OCI-LY7 (cell line): ENCODE measurements around the gene AMZ2. TPM values are rescaled to one million over a fixed set of nuclear protein-coding genes. Genes with fewer than 3 reads are reported as not detected.
A peak's percentile ranks its signal among the peaks of the same experiment; 100 is the strongest.
"Not testable (repeated sequence)": the region's sequence is repeated elsewhere in the genome, so short reads cannot be mapped to it uniquely, and the experiment has no call there.

ENCODE experiments used
- BruUV-seq: library from RNA; stranded (reverse); fragments of 400-500 nt; replicated peaks from 2 replicates; lab custom pipeline; 2021; lab: Mats Ljungman, UMichigan
- CTCF ChIA-PET: fragments of 300-600 bp; sonication (Branson Sonifier 250); formaldehyde crosslinking; loops from one replicate; lab custom pipeline; 2022; ENCODE audit warnings: antibody characterized with exemption; ENCODE audit not compliant: unreplicated experiment; lab: Charles Lee
- POLR2A ChIA-PET: fragments of 300-600 bp; sonication (Branson Sonifier 250); formaldehyde crosslinking; loops from one replicate; lab custom pipeline; 2022; ENCODE audit warnings: antibody characterized with exemption; lab: Charles Lee
- DNase-seq: peaks from one replicate; pipeline ENCODE4 v3.0.0-alpha.2; 2015; ENCODE audit warnings: low spot score
- H2AFZ ChIP-seq: fragments of 200-600 bp; sonication (generic), shearing (Covaris generic); 2 replicates; pipeline ENCODE4 v1.6.1; 2014; ENCODE audit warnings: mild to moderate bottlenecking, antibody characterized with exemption, low read length, moderate library complexity
- H3K27ac ChIP-seq: fragments of 200-600 bp; sonication (generic); 2 replicates; pipeline ENCODE4 v1.5.1; 2014; ENCODE audit warnings: mixed run types, low read depth, mild to moderate bottlenecking, moderate library complexity, low read length, inconsistent platforms; ENCODE audit not compliant: poor library complexity, severe bottlenecking
- H3K36me3 ChIP-seq: fragments of 200-600 bp; sonication (generic); 2 replicates; pipeline ENCODE4 v1.6.1; 2014; ENCODE audit warnings: mild to moderate bottlenecking, antibody characterized with exemption, low read length, moderate library complexity, mixed read lengths; ENCODE audit not compliant: insufficient read depth
- H3K4me1 ChIP-seq: fragments of 200-600 bp; sonication (generic); 2 replicates; pipeline ENCODE4 v1.5.1; 2014; ENCODE audit warnings: mild to moderate bottlenecking, low read length; ENCODE audit not compliant: insufficient read depth, poor library complexity, severe bottlenecking
- H3K4me2 ChIP-seq: fragments of 200-600 bp; sonication (generic); 2 replicates; pipeline ENCODE4 v1.6.1; 2014; ENCODE audit warnings: mild to moderate bottlenecking, low read length
- H3K4me3 ChIP-seq: fragments of 200-600 bp; sonication (generic); 2 replicates; pipeline ENCODE4 v1.5.1; 2014; ENCODE audit warnings: mild to moderate bottlenecking, low read depth, low read length; ENCODE audit not compliant: poor library complexity, severe bottlenecking
- H3K79me2 ChIP-seq: fragments of 200-600 bp; sonication (generic); 2 replicates; pipeline ENCODE4 v1.6.1; 2016; ENCODE audit warnings: low read depth, mild to moderate bottlenecking, low read length, moderate library complexity, mixed read lengths; ENCODE audit not compliant: insufficient read depth
- H3K9me2 ChIP-seq: fragments of 200-600 bp; sonication (generic); 2 replicates; pipeline ENCODE4 v1.6.1; 2016; ENCODE audit warnings: mild to moderate bottlenecking, low read length, mixed read lengths; ENCODE audit not compliant: insufficient read depth
- H3K9me3 ChIP-seq: fragments of 200-600 bp; sonication (generic); 2 replicates; pipeline ENCODE4 v1.6.1; 2014; ENCODE audit warnings: mild to moderate bottlenecking, mixed run types, low read length, mixed read lengths
- H4K20me1 ChIP-seq: fragments of 200-600 bp; sonication (generic); 2 replicates; pipeline ENCODE4 v1.6.1; 2014; ENCODE audit warnings: mild to moderate bottlenecking, antibody characterized with exemption, low read length, moderate library complexity, mixed read lengths; ENCODE audit not compliant: insufficient read depth
- EZH2phosphoT487 ChIP-seq: fragments of 200-600 bp; sonication (generic); IDR thresholded peaks from 2 replicates; pipeline ENCODE4 v1.6.1; 2018; ENCODE audit warnings: low read depth, borderline replicate concordance, mild to moderate bottlenecking, mixed run types, antibody characterized with exemption, low read length, moderate library complexity, mixed read lengths
- intact Hi-C: fragments of 100-400 bp; cut with micrococcal nuclease; formaldehyde crosslinking; loops from one replicate; pipeline ENCODE4 v1.10.0; 2022; ENCODE audit not compliant: unreplicated experiment
- total RNA-seq, 2 experiments: library from RNA; depleted of rRNA in 1 of 2; stranded (reverse); fragments of >200 nt in 1 of 2; shearing (Covaris generic) in 1 of 2; gene quantifications; 2 replicates each; pipeline ENCODE4 v1.2.3, GENCODE V29; 2014 to 2022
- TF ChIP-seq, protein P1 (sequence below): fragments of 200-600 bp; sonication (generic); conservative IDR thresholded peaks from 2 replicates; pipeline ENCODE4 v1.5.1; 2014; ENCODE audit warnings: mild to moderate bottlenecking, antibody characterized with exemption, low read length, moderate library complexity, mixed read lengths

AMZ2 gene
- total RNA-seq, 2 experiments from 2014 or later = 117 to 248 TPM

DNA sequence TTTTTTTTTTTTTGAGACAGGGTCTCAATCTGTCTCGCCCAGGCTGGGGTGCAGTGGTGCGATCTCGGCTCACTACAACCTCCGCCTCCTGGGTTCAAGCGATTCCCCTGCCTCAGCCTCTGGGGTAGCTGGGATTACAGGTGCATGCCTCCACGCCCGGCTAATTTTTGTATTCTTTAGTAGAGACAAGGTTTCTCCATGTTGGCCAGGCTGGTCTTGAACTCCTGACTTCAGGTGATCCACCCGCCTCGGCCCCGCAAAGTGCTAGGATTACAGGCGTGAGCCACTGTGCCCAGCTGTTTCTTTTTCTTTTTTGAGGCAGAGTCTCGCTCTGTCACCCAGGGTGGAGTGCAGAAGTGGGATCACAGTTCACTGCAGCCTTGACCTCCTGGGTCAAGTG lies 27.1 kb upstream of the AMZ2 start:
- intact Hi-C loops, H4K20me1 ChIP-seq, H2AFZ ChIP-seq, H3K4me3 ChIP-seq, BruUV-seq, H3K9me3 ChIP-seq, H3K9me2 ChIP-seq, DNase-seq, CTCF ChIA-PET: not testable (repeated sequence)
- POLR2A ChIA-PET = interaction anchor here (1.0 to 11.2 kb wide), 5 partner anchors 8 to 150 kb away, joined by 3 to 154 read pairs (median 4); no protein-coding TSS in a partner anchor
- Histone ChIP-seq H3K36me3 (peaks cover 71% of the 10 kb centered on the region), H3K4me1 (peaks cover 85% of the 10 kb centered on the region), H3K4me2 (peak overlapping the region; percentile 34; the same call in 1 of the 2 replicates), H3K27ac (peak overlapping the region; percentile 45), H3K79me2 (peaks cover 91% of the 10 kb centered on the region)

DNA sequence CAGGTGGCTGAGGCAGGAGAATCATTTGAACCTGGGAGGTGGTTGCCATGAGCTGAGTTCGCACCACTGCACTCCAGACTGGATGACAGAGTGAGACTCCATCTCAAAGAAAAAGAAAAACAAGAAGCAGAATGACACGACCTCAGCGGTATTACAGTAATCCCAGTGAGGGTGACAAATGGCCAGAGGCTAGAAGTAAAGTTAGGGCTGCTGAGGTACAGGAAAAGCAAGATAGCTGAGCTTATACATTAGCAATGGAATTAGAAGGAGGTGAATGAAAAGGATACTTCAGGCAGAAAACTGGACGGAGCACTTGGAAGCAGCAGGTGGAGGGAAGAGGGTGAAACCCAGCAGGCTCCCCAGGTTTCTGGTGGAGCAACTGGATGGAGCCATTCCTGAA lies 26.1 kb upstream of the AMZ2 start:
- Histone ChIP-seq H3K4me3 (no peak overlapping the region), H3K27ac (peak overlapping the region; percentile 39), H2AFZ (no peak overlapping the region), H3K79me2 (peaks cover 87% of the 10 kb centered on the region), H3K4me1 (peaks cover 85% of the 10 kb centered on the region), H3K4me2 (peak overlapping the region; percentile 21; the same call in 1 of the 2 replicates), H3K36me3 (peaks cover 69% of the 10 kb centered on the region), H4K20me1 (no peaks in the 10 kb centered on the region), H3K9me2 (no peaks in the 10 kb centered on the region), H3K9me3 (no peaks in the 10 kb centered on the region)
- TF ChIP-seq EZH2phosphoT487 = no peak
- TF ChIP-seq, protein P1, sequence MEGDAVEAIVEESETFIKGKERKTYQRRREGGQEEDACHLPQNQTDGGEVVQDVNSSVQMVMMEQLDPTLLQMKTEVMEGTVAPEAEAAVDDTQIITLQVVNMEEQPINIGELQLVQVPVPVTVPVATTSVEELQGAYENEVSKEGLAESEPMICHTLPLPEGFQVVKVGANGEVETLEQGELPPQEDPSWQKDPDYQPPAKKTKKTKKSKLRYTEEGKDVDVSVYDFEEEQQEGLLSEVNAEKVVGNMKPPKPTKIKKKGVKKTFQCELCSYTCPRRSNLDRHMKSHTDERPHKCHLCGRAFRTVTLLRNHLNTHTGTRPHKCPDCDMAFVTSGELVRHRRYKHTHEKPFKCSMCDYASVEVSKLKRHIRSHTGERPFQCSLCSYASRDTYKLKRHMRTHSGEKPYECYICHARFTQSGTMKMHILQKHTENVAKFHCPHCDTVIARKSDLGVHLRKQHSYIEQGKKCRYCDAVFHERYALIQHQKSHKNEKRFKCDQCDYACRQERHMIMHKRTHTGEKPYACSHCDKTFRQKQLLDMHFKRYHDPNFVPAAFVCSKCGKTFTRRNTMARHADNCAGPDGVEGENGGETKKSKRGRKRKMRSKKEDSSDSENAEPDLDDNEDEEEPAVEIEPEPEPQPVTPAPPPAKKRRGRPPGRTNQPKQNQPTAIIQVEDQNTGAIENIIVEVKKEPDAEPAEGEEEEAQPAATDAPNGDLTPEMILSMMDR = no peak
- DNase-seq = no peak
- POLR2A ChIA-PET = interaction anchor here (0.5 to 11.2 kb wide), 9 partner anchors 9 to 149 kb away, joined by 3 to 154 read pairs (median 4); no protein-coding TSS in a partner anchor
- no TSS peak for BruUV-seq
- CTCF ChIA-PET = no interaction called here
- intact Hi-C loops = no loop called here

DNA sequence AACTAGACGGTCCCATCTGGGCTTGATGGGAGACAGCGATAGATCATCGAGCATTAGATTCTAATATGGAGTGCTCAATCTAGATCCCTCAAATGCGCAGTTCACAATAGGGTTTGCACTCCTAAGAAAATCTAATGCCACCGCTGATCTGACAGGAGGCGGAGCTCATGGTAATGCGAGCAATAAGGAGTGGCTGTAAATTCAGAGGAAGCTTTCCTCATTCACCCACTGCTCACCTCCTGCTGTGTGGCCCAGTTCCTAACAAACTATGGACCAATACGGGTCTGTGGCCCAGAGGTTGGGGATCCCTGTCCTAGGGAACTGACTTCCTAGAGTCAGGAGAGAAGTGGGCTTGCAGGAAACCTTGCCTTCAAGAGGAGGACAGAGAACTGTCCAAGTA lies 25.2 kb upstream of the AMZ2 start:
- Histone ChIP-seq H3K4me1 (peaks cover 84% of the 10 kb centered on the region), H3K4me3 (no peak overlapping the region), H3K79me2 (peaks cover 79% of the 10 kb centered on the region), H3K36me3 (peaks cover 65% of the 10 kb centered on the region), H3K9me3 (no peaks in the 10 kb centered on the region), H3K9me2 (no peaks in the 10 kb centered on the region), H4K20me1 (no peaks in the 10 kb centered on the region), H3K4me2 (peak overlapping the region; percentile 52), H3K27ac (peak overlapping the region; percentile 54), H2AFZ (no peak overlapping the region)
- no TSS peak for BruUV-seq
- TF ChIP-seq, protein P1 = no peak
- no peak for TF ChIP-seq EZH2phosphoT487
- CTCF ChIA-PET = no interaction called here
- DNase-seq = no peak
- intact Hi-C loops = no loop called here
- POLR2A ChIA-PET = interaction anchor here (0.6 to 11.2 kb wide), 6 partner anchors 8 to 70 kb away, joined by 3 to 154 read pairs (median 4); no protein-coding TSS in a partner anchor

GRCh38 chr17:68225055-68225454 lies 22.8 kb upstream of the AMZ2 start:
- DNase-seq = peak; percentile 69
- H3K9me2 ChIP-seq, H2AFZ ChIP-seq, H4K20me1 ChIP-seq, H3K9me3 ChIP-seq, BruUV-seq: not testable (repeated sequence)
- ChIA-PET POLR2A (interaction anchor here (0.6 to 11.2 kb wide), 18 partner anchors 8 to 1168 kb away, joined by 3 to 154 read pairs (median 5); partner anchors contain the start of gene AMZ2), CTCF (interaction anchor here (0.9 kb wide), 1 partner anchor 10 kb away, joined by 3 read pairs; no protein-coding TSS in a partner anchor)
- peaks cover 70% of the 10 kb centered on the region for H3K79me2 ChIP-seq
- H3K4me1 ChIP-seq = peaks cover 94% of the 10 kb centered on the region
- H3K4me2 ChIP-seq = peak overlapping the region; percentile 68
- H3K4me3 ChIP-seq = peak overlapping the region; percentile 44
- H3K27ac ChIP-seq = peak overlapping the region; percentile 83
- intact Hi-C loops = loop anchor here (1.0 kb wide), 1 partner anchor 12 kb away; no protein-coding TSS in a partner anchor
- peaks cover 64% of the 10 kb centered on the region; the same call in 1 of the 2 replicates for H3K36me3 ChIP-seq
